ENCODE results near the gene BCAS1.

BCAS1 gene

DNA sequence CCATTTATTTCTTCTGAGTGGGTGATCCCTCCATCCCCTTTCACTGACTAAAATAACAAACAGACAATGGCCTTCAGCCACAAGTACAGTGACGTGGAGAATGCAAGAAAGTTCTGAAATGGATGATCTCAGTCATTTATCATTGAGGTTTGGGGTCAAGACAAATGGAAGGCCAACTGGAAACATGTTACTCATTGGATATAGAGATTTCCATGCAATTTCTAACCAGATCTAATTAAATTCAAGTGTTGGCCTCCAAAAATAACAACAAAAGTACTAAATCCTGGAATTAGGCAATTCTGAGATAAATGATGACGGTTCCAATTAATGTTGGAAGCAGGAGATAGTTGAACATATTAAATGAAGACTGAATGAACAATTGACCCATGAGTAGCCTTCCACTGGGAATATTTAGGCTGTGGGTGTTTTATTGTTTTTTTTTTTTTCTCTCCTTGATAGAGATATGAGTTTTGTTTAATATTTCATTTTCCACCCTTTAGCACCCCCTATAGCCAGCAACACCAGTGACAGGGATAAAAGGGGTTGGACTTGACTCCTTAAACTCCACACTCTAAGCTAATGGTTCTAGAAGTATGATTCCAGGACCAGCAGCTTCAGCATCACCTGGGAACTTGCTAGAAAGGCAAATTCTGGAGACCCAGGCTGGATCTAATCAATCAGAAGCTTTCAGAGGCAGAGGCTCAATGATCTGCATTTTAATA lies 112.8 kb downstream of the BCAS1 start:
- DNase-seq = no peak

DNA sequence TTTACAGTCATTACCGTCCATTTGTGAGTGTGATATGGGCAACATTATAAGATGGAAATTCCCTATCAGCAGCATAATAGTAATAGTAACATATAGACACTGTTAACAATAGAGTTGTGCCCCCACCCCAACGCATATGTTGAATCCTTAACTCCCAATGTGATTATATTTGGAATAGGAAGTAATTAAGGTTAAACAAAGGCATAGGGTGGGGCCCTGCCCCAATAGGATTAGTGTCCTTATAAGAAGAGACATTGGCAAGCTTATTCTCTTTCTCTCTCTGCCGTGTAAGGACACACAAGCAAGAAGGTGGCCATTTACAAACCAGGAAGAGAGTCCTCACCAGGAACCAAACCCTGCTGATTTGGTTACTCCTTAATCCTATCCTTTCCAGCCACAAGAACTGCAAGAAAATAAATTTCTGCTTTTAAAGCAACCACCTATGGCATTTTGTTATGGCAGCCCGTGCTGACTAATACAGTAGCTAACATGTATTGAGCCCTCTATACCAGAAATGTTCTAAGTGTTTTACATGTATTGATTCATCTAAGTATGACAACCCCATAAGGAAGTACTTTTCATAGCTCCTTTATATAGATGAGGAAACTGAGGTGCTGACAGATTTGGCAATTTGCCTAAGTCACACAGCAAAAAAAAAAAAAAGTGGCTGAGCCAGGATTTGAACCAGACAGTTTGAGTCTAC lies 114.2 kb downstream of the BCAS1 start:
- DNase-seq = no peak

DNA sequence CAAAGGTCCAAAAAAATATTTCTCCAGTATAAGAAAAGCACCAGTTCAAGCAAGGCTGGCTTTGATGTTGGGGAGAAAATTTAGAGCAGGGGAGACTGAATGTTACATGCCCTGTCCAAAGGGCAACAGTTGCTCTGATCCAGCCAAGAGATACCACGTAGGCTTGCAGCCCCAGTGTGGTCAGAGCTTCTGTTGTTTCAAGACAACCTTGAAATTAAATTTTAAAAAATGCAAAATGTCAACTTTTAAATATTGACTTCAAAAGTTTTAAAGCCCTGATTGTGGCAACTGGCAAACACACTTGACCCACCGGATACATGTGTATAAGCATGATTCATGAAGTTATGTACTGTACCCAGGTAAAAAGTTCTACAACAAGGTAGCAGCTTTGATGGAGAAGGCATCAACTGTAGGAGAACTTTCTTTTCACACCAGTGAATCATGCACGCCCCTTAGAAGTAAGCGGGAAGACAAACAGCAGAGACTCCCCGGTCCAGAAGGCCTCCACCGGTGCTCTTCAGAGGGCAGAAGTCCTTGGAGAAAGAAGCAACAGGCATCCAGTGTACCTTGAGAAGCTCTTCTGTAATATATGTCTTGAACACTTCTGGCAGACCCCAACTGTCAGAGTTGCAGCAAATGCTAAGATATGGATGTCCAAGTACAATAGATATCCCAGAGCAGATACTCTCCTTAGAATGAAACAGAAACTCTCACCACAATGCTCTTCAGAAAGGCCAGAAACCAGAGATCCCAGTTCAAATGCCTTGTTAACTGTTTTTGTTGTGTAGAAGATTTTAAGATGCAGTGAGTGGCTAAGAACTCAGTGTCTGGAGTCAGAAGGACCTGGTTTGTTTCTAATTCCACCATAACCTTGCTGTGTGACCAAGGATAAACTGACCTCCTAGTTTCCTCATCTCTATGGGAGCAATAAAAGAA lies 115.4 kb downstream of the BCAS1 start:
- no peak for DNase-seq

DNA sequence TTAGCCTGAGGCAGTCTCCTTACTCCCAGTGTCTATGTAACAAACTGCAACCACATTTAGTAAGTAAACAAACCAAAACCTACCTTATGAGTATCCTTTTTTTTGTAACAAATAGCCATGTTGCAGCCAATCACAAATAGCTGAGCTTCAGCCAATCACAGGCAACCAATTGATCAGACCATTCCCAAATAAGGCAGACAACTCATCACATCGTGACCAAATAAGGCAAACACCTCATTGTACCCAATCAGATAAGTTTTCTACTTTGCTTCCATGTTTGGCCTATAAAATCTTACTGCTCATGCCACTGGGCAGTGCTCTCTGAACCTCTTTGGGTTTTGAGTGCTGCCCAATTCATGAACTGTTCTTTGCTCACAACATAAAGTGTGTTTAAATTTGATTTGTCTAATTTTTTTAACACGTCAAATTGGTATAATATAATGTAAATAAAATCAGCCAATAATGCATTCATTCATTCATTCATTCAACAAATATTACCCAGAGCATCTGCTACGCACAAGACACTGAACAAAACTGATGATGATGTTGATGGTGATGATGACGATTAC lies 117.8 kb downstream of the BCAS1 start:
- no peak for DNase-seq

DNA sequence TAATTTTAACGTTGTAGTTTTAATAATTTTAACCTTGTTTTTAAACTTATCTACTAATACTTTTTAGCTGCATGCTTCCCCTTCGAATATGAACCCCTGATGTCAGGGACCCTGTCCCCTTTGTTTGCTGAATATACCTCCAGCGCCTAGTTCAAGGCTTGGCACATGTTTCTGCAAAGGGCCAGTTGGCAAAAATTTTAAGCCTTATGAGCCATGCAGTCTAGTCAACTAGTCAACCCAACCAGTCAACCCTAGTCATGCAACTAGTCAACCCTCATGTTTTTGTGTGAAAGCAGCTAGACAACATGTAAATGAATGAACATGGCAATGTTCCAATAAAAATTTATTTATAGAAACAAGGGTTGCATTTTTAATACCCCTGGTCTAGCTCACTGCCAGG lies 119.8 kb downstream of the BCAS1 start:
- no peak for DNase-seq

DNA sequence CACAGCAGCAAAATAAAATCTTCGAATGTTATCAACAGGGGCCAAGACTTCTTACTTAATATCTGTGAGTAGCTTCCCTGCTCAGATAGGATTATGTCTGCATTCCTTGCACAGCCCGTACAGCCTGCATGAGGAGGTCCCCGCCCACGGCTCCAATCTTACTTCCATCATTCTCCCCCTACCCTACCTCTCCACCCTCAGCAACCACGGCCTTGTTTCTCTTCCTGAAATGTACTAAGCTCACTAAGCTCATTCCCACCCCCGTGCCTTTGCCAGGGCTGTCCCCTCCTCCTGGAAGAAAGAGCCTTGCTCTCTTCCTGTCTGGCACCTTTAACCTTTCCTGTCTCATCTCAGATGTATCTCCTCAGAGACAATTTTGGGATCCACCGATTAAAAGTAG lies 120.4 kb downstream of the BCAS1 start:
- DNase-seq = no peak

DNA sequence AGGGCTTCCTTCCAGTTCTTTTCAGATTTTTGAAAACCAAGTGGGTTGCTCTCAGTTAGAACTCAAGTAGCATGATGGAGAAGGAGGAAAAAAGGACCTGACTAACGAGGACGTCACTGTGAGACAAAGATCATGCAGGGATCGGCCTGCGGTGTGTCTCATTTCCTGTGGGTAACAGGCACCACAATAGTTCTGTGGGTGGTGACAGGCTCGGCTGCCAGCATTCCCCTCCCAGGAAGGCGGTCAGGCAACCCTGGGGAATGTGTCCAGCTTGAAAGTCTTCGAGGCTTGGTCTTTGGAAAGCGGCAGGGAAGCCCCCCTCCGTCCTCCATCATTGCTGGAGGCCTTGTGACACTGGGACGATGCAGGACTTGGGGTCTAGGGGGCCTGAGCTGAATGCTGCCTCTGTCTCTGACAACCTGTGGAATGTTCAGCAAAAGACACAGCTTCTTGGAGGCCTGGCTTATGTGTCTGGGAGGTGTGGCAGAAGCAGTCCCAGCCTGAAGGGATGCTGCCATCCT lies 121.0 kb downstream of the BCAS1 start:
- DNase-seq = peak; percentile 48

DNA sequence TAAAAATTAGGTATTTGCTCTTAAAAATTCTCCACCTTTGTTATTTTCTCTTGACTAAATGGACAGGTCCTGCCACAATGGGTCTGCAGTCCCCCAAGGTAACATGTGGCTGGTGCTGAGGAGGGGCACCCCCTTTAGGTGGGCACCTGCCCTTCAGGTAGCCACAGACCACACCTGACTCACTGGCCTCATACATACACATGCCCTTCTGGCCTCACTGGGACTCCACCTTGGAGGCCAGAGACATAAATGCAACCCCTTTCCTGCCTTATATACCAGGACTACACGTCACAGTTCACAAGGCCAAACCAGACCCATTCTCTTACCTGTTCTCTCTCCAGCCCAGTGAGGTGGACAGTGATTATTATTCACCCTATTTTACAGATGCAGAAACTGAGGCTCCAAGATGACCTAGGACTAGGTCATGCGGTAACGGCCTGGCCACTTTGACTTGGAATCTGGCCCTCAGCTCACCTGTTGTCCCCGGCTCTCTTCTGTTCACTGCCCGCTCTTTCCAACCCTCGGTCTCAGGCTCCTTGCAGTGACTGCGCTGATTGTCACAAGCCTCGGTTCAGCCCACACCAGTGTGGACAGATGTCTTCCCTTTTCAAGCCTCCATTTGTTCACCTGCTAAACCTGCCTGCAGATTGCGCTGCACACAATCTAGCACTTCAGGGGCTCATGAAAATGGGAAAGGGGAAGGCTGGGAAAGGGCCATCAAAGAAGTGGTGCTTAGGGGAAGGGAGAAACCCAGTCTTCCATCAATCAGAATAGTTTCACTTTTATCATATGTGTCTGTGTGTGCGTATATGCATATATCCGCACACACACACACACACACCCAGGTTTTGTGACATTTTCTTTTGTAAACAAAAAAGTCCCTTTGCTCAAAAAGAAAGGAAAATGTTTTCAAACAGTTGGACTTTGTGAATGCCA lies 121.7 kb downstream of the BCAS1 start:
- no peak for DNase-seq

DNA sequence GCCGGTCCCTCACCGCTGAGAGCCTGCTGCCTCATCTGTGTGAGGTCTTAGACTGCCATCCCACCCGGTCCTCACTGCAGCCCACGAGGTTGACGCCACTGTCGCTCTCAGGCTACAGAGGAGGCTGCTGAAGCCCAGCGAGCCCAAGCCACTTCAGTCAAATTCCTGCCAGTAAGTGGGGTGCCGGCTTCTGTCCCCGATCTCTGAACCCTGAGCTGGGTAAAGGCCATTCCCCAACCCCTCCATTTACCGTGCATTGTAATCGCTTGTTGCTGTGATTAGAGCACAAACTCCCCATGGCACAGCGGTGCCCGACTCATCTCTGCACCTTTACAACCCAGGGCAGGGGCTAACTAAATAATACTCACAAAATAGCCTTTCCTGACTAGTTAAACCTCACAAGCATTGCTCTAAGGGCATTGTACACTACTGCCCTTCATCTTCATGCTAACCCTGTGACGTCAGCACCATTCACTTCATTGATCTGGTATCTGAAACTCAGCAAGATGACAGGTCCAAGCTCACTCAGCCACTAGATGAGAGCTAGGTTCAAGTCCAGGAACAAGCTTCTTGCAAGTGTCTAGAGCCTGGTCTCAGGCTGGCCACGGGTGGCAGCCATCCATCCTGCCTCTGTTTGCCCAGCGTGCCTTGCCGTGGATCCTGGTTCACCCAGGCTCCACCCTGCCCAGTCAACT lies 122.7 kb downstream of the BCAS1 start:
- no peak for DNase-seq

DNA sequence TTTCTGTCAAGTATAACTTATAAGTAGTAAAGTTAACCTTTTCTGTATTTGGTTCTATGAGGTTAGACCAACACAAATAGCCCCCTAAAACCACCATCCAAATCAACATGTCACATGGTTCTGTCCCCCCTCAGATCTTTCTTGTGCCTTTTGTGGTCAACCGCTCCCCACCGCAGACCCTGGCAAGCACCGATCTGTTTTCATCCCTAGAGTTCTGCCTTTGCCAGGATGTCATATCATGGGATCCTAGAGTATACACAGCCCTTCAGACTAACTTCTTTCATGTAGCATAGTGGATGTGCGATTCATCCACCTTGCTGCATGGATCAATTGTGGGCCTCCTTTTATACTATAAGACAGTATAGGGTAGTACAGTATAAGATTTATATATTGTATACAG lies 124.3 kb downstream of the BCAS1 start:
- DNase-seq = no peak

DNA sequence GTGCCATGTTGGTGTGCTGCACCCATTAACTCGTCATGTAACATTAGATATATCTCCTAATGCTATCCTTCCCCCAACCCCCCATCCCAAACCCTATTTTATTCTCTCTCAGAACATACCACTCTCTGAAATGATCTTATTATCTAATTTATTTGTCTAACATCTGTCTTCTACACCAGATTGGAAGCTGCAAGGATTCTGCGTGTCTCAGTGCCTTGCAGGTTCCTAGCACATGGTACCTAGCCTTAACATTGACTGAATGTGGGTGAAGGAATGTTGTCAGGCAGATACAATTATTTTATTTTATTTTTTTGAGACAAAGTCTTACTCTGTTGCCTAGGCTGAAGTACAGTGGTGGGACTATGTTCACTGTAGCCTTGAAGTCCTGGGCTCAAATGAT lies 124.9 kb downstream of the BCAS1 start:
- DNase-seq = no peak

DNA sequence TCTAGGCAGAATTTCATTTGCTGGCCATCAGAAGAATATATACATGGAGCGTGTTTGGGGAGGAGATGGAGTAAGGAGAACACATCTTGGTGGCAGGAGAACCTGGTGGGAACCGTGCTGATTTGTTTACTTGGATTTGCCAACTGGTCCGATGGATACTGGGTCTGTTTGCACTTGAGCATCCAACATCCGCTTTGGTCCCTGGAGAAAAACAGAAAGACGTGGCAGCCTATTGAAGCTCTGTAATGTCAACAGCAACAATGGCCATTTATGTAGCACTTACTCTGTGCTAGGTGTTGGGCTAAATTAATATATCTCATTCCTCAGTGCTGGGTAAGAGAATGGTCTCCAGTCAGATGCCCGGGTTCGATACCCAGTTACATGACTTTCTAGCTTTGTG lies 125.6 kb downstream of the BCAS1 start:
- no peak for DNase-seq

DNA sequence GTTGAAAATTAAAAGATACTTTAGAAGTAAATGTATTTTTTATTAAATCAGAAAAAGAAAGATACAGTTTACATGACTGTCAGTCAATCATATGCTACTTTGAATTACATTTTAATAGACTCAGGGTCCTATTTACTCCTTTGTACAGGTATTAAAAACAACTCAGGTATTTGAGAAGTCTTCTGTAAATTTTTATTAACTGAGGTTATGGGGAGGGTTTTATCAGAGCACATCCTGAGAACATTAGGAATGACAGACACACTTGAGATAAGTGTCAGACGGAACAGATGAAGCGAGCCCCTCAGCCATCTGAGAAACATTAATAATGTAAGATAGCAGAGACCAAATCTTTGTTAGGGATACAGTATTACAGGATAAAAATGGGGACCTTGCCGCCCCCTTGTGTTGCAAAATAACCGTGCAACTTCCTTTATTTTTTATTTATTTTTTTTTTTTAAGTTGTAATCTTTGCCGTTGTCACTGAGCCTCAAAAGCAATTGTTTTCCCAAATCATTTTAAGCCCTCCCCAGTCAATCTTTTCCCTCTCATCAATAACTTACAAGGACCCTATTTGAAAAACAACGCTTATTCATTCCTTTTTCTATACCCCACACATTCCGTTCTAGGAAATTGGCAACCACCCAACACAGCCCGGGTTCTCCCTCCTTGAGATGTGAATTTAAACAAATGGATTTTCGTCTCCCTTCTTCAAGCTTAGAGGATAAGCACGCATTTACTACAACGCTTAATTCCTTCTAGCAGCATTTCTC lies 126.7 kb downstream of the BCAS1 start:
- DNase-seq = peak; percentile 17

DNA sequence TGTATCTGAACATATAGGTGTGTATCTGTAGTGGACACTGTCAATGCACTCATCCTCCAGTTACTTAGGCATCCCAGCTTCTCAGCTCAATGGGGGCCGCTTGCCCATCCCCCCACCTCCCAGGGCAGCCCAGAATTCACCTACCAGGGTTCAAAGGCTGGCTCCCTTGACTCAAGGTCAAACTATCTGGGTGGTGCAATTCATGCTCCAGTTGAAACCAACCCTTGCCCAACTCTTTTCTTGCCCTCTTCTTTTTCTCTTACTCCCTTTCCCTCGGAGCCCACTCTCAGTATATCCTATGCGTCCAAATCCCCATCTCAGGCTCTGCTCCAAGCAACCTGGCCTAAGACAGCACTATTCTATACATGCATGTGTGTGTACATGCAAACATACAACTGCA lies 127.4 kb downstream of the BCAS1 start:
- no peak for DNase-seq

DNA sequence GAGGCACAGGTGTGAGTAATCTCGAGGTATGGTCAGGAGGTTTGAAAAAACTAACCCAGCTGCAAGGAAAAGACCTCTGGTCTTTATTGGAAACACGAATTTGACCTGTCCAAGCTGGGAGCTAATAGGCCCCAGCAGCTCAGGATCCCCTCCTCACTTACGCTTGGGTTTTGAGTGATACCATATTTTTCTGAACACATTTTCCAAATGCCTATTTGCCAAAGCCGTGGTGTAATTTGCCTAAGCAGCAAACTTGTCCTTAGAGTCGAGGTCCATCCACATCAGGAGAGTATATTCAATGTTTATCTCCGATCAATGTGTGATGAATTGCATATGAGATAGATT lies 128.0 kb downstream of the BCAS1 start:
- no peak for DNase-seq

DNA sequence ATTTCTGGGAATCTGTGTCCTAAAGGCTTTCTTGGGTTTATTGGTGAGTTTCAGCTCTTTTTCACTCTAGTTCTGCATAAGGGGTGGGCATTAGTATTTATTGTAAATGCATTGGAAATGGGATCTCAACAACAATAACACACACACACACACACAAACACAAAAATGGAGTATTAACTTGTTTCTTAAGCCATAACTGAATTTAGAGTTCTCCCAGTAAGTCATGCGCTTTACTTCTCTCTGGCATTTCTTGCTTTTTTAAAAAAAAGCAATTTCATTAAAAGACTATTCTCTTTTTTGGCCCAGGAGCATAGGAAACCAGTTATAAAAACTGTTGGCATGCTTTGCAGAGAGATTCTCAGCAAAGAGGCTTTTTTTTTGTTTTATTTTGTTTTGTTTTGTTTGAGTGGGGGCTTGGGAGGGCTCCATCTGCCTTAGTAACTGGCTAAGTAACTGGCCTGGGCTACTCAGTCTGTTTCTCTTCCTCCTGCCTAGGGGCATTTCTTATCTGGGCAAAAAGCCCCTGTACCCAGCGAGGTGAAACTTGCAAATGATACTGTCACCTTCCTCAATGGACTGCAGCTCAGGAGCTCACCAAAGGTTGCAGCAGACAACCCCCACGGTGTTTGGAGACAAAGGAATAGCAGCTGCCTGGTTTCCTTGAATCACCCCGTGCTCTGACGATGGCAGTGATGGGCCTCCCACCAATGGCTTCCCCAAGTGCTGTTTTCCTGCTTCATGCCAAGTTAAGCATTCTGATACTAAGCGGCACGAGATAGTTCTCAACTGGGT lies 128.5 kb downstream of the BCAS1 start:
- no peak for DNase-seq

DNA sequence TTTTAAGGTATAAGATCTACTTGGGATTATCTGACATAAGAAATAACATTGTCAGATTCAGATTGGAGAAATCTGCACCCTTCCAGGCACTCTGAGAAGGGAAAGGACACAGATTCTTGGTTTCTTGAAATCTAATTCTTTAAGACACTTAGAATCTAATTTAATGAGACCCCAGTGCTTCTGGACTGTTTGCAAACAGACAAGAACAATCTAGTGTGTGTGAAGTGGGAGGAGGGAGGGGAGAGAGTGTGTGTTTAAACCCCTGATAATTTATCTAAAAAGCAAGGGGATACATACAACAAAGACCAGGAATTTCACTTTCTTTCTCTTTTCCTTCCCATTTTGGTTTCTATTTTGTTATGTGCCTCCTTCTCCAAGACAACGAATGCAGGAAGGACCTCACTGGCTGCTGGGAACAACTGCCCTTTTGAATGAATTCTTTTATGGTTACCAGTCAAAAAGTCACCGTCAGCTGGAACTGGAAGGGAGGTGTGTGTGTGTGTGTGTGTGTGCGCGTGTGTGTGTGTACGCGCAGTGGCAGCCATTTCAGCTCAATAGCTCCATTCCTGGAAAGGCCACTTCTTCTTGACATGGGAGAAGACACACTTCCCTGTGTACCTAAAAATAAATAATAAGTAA lies 129.4 kb downstream of the BCAS1 start:
- no peak for DNase-seq

DNA sequence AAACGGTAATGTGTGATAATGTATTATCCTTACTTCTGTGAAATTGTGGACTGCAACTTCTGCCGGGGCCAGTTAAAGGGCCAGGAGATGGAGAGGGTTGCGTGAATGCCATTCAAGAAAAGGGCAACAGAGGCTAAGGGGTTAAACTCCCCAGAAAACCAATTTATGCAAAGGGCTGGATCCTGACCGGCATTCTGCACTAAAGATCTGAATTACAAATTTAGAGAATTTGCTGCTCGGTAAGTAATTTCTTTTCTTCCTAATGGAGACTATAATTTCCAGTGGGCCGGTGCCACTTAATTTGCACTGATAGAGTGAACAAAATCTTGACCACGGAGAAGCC lies 130.1 kb downstream of the BCAS1 start:
- no peak for DNase-seq

Measured in effector CD8-positive, alpha-beta T cell (primary cell).